GM10847 (cell line): ENCODE data around the gene DCLK1.

Source experiments
- POLR2A ChIP-seq: IDR thresholded peaks from 2 replicates; pipeline ENCODE4 v1.6.1; 2011; ENCODE audit not compliant: insufficient read length; ENCODE audit errors: extremely low read depth

DCLK1 gene

DNA sequence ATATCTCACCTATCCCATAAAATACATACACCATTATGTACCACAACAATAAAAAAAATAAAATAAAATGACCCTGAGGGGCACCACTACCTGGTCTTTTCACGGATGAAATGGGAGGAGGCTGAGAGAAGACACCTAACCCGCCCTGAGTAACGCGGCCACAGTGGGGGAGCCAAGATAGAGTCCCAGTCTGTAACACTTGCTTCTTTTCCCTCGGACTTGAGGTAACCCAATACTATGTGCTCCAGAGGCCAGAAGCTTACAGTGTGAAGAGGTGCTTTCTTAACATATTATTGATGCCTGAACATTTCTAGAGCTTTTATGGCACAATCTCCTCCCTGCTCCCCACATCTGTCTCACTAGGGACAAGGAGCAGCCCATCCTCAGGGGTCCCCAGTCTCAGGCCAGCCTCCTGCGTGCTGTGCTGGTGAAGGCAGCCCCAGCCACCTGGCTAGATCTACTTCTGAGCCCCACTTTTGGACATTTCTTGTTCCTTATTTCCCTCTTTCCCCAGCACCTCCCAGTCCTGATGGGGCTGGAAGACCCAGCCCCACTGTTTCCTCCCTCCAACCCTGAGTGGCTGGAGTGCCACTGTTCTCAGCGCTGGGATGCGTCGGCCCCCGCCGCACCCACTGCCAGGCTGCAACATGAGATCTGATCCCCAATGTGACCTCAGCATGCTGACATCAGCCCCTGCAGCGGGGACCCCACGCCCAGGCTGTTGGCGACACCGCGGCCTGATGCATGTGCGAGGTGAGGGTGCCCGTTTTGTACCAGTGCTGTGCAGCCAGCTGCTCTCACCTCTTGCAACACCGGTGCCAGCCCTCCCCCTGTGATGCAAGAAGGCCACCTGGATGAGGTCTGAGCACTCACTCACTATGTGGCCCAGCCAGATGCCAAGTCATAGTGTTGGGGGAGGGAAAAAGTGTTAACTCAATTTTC is 143.3 kb downstream of the DCLK1 start:
- no peak for TF ChIP-seq POLR2A

DNA sequence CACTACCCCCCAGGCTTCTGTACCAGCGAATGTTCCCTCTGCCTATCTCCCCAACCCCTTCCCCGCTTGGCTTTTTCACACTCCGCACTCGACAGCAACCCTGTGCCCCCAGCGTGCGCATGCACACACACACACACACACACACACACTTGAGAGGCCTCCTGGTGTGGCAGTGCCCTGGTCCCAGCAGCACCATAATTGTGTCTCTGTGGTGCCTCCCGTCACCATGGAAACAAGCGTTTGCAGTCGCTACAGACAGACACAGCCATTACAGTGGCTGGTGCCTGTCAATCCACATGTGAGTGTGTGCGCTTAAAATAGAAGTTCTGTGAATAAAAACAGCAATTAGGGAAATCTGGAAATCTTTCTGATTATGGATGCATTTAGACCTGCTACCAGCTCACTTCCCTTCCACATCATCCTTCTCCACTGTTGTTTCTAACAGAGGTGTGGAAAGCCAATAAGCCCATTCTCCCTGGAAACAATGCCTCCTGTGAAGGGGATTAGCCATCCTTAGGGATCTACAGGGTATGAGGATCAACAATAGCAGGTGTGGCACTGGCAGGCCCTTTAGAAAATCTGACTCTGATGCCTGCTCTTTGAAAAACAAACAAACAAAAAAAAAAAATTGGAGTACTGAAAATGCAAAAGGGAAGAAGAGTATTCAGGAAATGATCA is 146.3 kb downstream of the DCLK1 start:
- no peak for TF ChIP-seq POLR2A

DNA sequence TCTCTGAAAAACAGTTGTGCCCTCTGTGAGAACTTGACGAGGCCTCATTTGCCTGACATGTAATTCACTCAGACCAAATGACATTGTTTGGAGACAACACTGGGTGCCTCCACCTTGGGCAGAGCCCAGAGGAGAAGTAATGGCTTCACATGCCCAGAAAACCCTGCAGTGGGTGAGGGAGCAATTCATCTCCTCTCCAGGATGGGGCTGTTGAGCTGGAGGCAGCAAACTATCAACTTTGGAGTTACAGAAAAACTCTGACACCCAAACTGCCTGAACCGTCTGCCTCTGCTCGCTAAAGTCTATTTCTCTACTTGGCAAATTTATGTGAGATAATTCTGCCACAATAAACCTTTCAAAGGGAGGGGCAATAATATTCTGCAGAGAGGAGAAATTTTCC is 146.9 kb downstream of the DCLK1 start:
- no peak for TF ChIP-seq POLR2A

GRCh38 chr13:35983206-35983605 is 148.0 kb downstream of the DCLK1 start:
- no peak for TF ChIP-seq POLR2A

GRCh38 chr13:35979361-35979951 is 151.7 kb downstream of the DCLK1 start:
- no peak for TF ChIP-seq POLR2A

DNA sequence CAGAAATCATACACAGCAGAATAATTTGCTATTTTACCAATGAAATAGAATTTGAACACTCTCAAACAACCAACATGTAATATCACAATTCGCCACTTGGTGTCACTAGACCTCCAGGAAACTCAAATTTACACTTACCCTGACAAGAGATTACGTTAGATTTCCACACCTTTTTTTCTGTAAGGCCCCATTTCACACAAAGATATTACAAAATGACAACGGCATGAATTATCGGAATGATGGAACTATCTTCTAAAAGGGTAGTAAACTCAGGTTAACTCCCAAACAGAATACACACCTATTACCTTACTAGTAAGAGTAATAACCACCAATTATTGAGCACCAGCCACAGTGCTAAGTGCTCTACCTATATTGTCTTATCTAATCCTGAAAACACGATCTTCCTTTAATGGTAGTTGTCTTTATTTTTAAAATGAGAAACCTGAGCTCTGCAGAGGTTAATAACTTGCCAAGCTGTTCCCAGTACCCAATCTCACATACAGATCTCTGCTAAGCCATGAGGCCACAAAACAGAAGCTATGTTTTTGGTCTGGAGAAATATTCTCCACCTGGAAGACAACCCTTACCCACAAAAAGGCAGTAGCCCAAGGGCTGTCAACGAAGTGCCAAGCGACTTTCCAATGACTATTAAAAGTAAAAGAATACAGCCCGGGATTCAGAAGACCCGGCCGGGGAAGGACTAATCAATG is 152.4 kb downstream of the DCLK1 start:
- no peak for TF ChIP-seq POLR2A

GRCh38 chr13:35977060-35977459 is 154.1 kb downstream of the DCLK1 start:
- TF ChIP-seq POLR2A = no peak

GRCh38 chr13:35976126-35976525 is 155.1 kb downstream of the DCLK1 start:
- no peak for TF ChIP-seq POLR2A

DNA sequence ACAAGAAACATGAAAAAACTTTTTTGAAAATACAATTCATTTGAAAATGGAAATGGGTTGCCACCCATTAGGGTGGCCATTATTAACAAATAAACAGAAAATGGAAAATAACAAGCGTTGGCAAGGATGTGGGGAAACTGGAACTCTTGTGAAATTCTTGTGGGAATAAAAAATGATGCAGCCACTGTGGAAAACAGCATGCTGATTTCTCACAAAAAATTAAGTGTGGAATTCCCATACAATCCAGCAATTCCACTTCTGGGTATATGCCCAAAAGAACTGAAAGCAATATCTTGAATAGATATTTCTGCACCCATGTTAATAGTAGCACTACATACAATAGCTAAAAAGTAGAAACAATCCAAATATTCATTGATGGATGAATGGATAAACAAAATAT is 165.2 kb downstream of the DCLK1 start:
- no peak for TF ChIP-seq POLR2A

- TF ChIP-seq POLR2A = no peak
Measured at GRCh38 chr13:35965226-35965927, 165.8 kb downstream of the DCLK1 start.

DNA sequence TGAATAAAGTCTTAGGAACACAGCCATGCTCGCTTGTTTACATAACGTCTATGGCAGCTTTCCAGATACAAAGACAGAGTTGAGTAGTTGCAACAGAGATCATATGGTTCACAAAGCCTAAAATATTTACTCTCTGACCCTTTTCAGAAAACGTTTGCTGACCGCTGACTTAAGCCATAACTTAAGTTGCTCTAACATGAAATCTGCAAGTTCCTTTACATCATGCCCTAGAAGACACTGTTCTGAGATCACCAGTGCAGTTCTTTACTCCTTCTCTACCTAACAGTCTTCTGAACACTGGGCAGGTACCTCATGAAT is 166.4 kb downstream of the DCLK1 start:
- no peak for TF ChIP-seq POLR2A

DNA sequence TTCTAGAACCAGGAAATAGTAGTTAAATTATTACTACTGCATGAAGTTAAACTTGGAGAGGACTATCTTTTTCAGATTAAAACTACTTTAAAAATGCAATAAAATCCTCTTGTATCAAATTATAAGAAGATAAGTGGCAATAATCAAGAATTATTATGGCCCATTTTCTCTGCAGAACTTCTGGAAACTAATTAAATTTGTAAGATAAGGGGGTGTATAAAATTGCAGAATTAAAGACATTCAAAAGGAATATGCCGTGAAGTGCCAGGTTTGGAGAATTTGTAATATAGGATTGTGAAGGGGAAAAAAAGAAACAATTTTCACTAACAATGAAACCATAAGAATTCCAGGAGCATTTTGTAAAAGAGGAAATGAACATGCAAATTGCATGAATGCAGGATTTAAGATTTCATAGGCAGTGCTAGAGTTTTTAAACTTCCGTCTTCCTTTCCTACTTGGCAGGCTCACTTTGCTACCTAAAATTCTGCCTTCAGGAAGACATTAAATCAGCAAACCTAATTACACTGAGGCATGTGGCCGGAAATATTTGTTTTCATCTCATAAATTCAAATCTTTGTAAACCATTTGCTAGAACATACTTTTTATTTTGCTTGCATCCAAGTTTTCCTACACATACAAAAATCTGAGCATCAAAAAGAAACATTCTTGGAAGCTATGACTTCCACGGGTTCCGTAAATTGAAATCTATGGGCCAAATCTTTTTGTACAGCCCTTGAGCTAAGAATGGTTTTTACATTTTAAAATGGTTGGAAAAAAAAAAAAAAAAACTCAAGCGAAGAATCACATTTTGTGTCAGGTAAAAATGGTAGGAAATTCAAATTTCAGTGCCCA is 166.9 kb downstream of the DCLK1 start:
- TF ChIP-seq POLR2A = no peak

- no peak for TF ChIP-seq POLR2A
Measured at GRCh38 chr13:35961461-35962220, 169.5 kb downstream of the DCLK1 start.
